Measurements from ENCODE around the gene COG8.

GRCh38 chr16:69330286-69331109 lies 8.9 kb downstream of the COG8 start, which contains the start of gene PDF:
- TF ChIP-seq, protein P1, sequence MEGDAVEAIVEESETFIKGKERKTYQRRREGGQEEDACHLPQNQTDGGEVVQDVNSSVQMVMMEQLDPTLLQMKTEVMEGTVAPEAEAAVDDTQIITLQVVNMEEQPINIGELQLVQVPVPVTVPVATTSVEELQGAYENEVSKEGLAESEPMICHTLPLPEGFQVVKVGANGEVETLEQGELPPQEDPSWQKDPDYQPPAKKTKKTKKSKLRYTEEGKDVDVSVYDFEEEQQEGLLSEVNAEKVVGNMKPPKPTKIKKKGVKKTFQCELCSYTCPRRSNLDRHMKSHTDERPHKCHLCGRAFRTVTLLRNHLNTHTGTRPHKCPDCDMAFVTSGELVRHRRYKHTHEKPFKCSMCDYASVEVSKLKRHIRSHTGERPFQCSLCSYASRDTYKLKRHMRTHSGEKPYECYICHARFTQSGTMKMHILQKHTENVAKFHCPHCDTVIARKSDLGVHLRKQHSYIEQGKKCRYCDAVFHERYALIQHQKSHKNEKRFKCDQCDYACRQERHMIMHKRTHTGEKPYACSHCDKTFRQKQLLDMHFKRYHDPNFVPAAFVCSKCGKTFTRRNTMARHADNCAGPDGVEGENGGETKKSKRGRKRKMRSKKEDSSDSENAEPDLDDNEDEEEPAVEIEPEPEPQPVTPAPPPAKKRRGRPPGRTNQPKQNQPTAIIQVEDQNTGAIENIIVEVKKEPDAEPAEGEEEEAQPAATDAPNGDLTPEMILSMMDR (IDR thresholded peaks at IDR 0.05; ENCODE audit: insufficient read depth, low read length, poor library complexity, severe bottlenecking), result no peak
- TF ChIP-seq EZH2phosphoT487 (conservative IDR thresholded peaks at IDR 0.05; ENCODE audit: low read length), result no peak

Measured in SU-DHL-6 (cell line).